CD4-positive, CD25-positive, alpha-beta regulatory T cell (primary cell): ENCODE results near the gene LGMN. TPM values are rescaled to one million over a fixed set of nuclear protein-coding genes. Genes with fewer than 3 reads are reported as not detected.
"Not testable (repeated sequence)": the region's sequence is repeated elsewhere in the genome, so short reads cannot be mapped to it uniquely, and the experiment has no call there.

ENCODE experiments used
- ATAC-seq, 2 donors: fragments of 150-1000 bp; cut with Tn5 transposase; one replicate each; pipeline ENCODE4 v1.10.0; 2021; ENCODE audit warnings: low read depth in 2 of 2, moderate number of reproducible peaks in 2 of 2, moderate library complexity in 1 of 2
- DNase-seq, 3 donors: peaks; one replicate each; pipeline versions ENCODE4 v3.0.0 to v3.0.0-alpha.2; 2012 to 2022; ENCODE audit warnings: mixed read lengths in 1 of 3
- H3K27ac ChIP-seq: one replicate; pipeline ENCODE4 v1.7.0; 2013; ENCODE audit warnings: mild to moderate bottlenecking, low read length; ENCODE audit not compliant: insufficient read depth, poor library complexity, severe bottlenecking
- H3K27me3 ChIP-seq: one replicate; pipeline ENCODE4 v1.7.0; 2013; ENCODE audit warnings: low read length; ENCODE audit not compliant: control insufficient read depth, insufficient read depth
- H3K36me3 ChIP-seq: one replicate; pipeline ENCODE4 v1.7.0; 2013; ENCODE audit warnings: mild to moderate bottlenecking, low read length, moderate library complexity; ENCODE audit not compliant: control insufficient read depth, insufficient read depth
- H3K4me1 ChIP-seq: 2 replicates; pipeline ENCODE4 v1.7.0; 2013; ENCODE audit warnings: mild to moderate bottlenecking, low read length; ENCODE audit not compliant: insufficient read depth, control insufficient read depth, poor library complexity, severe bottlenecking
- H3K4me3 ChIP-seq: one replicate; pipeline ENCODE4 v1.7.0; 2013; ENCODE audit warnings: low read depth, mild to moderate bottlenecking, low read length, moderate library complexity
- H3K9me3 ChIP-seq, 2 experiments: 1 replicate in 1 of 2; 2 replicates in 1 of 2; pipeline ENCODE4 v1.7.0; 2013; ENCODE audit warnings: low read length in 2 of 2, mild to moderate bottlenecking in 1 of 2, moderate library complexity in 1 of 2; ENCODE audit not compliant: control insufficient read depth in 2 of 2
- H3K27ac Mint-ChIP-seq, 3 donors: one replicate each; pipeline ENCODE4 v1.8.0; 2020 to 2022; ENCODE audit warnings: mild to moderate bottlenecking in 3 of 3, mixed read lengths in 3 of 3, moderate library complexity in 2 of 3
- H3K27me3 Mint-ChIP-seq: one replicate; pipeline ENCODE4 v1.8.0; 2022; ENCODE audit warnings: mild to moderate bottlenecking, mixed read lengths
- H3K36me3 Mint-ChIP-seq: one replicate; pipeline ENCODE4 v1.8.0; 2020; ENCODE audit warnings: mixed read lengths
- H3K4me1 Mint-ChIP-seq, 4 donors: one replicate each; pipeline ENCODE4 v1.8.0; 2020 to 2022; ENCODE audit warnings: mixed read lengths in 4 of 4, mild to moderate bottlenecking in 1 of 4
- H3K4me3 Mint-ChIP-seq, 4 donors: one replicate each; pipeline ENCODE4 v1.8.0; 2020 to 2022; ENCODE audit warnings: mild to moderate bottlenecking in 4 of 4, mixed read lengths in 4 of 4, moderate library complexity in 3 of 4
- H3K9me3 Mint-ChIP-seq, 7 donors: one replicate each; pipeline ENCODE4 v1.8.0; 2020 to 2022; ENCODE audit warnings: mixed read lengths in 7 of 7, mild to moderate bottlenecking in 3 of 7, moderate library complexity in 2 of 7
- polyA plus RNA-seq, 4 donors: library from polyadenylated mRNA; unstranded; fragments of 300-500 nt; fragmentation: Illumina TruSeq; gene quantifications; one replicate each; pipeline ENCODE4 v1.2.3, GENCODE V29; 2021
- total RNA-seq: library from RNA; stranded (reverse); gene quantifications from one replicate; pipeline ENCODE4 v1.2.3, GENCODE V29; 2022

Gene LGMN
- total and polyA plus RNA-seq, 5 donors from 2014 or later = 10.9 to 34.4 (median 18.5) TPM

GRCh38 chr14:92719890-92720323, 28.5 kb downstream of the LGMN start:
- Histone ChIP-seq H3K9me3 (no peaks in the 10 kb centered on the region), H3K4me3 (no peak overlapping the region), H3K27ac (no peak overlapping the region), H3K27me3 (no peaks in the 10 kb centered on the region), H3K4me1 (peaks cover 6% of the 10 kb centered on the region), H3K36me3 (no peaks in the 10 kb centered on the region)
- peaks cover 6% of the 10 kb centered on the region for H3K36me3 Mint-ChIP-seq
- H3K4me1 Mint-ChIP-seq = peaks cover 7 to 13% (median 10%) of the 10 kb centered on the region in 4 donors
- H3K4me3 Mint-ChIP-seq = no peak overlapping the region
- H3K27ac Mint-ChIP-seq = no peak overlapping the region
- DNase-seq = no peak
- ATAC-seq = no peak
- H3K27me3 Mint-ChIP-seq = no peaks in the 10 kb centered on the region
- peaks cover 0 to 1% (median 0%) of the 10 kb centered on the region in 7 donors for H3K9me3 Mint-ChIP-seq

DNA sequence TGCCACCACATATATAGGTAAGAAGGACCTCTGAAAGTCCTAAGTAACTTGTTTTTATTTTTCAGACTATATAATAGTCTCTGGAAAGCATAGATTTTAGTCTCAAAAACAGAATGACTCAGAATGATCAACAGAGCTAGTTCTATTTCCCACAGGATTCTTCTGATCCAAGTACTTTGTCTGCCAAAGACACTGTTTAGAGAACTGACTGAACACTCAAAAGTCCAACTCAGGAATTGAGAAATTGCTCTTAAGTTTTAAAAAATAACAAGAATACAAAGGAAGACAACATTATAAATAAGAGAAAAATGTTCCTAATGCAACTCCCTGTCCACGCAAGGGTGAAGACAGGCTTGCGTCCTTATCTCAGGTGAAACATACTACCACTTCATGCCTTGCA, 29.0 kb downstream of the LGMN start:
- H3K27me3 Mint-ChIP-seq = no peaks in the 10 kb centered on the region
- peak overlapping the region in 1 of 4 donors; percentile 21 for H3K4me3 Mint-ChIP-seq
- Histone ChIP-seq H3K27me3 (no peaks in the 10 kb centered on the region), H3K36me3 (no peaks in the 10 kb centered on the region), H3K4me3 (no peak overlapping the region), H3K27ac (no peak overlapping the region), H3K9me3 (no peaks in the 10 kb centered on the region), H3K4me1 (peaks cover 6% of the 10 kb centered on the region)
- H3K36me3 Mint-ChIP-seq = peaks cover 6% of the 10 kb centered on the region
- H3K4me1 Mint-ChIP-seq = peaks cover 5 to 13% (median 9%) of the 10 kb centered on the region in 4 donors
- DNase-seq (no peak), ATAC-seq (no peak)
- peaks cover 0 to 1% (median 0%) of the 10 kb centered on the region in 7 donors for H3K9me3 Mint-ChIP-seq
- no peak overlapping the region for H3K27ac Mint-ChIP-seq

DNA sequence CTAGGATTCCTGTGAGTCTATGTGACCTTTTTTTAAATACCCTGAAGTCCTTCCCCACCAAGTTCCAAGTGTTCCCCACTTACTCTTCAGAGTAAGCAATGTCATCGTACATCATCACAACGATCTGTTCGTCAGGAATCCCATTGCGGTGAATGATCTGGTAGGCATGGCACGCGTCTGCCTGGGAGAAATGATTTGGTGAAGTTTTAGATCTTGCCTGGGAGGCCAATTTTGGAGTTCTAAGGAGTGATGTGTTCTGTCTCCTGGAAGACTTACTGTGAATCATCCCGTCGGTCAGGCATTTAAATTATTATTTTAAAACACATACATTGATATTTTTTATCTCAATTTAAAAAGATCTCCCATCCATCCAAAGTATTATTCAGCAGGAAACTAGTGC, 29.8 kb downstream of the LGMN start:
- H3K36me3 Mint-ChIP-seq = peaks cover 6% of the 10 kb centered on the region
- Histone ChIP-seq H3K27me3 (no peaks in the 10 kb centered on the region), H3K27ac (no peak overlapping the region), H3K4me1 (peaks cover 6% of the 10 kb centered on the region), H3K36me3 (no peaks in the 10 kb centered on the region), H3K9me3 (no peaks in the 10 kb centered on the region), H3K4me3 (no peak overlapping the region)
- H3K4me3 Mint-ChIP-seq = no peak overlapping the region
- ATAC-seq (no peak), DNase-seq (no peak)
- peak overlapping the region in 1 of 3 donors; percentile 15 for H3K27ac Mint-ChIP-seq
- no peaks in the 10 kb centered on the region for H3K27me3 Mint-ChIP-seq
- H3K4me1 Mint-ChIP-seq = peaks cover 5 to 13% (median 9%) of the 10 kb centered on the region in 4 donors
- peaks cover 0 to 1% (median 0%) of the 10 kb centered on the region in 7 donors for H3K9me3 Mint-ChIP-seq

- H3K27me3 Mint-ChIP-seq = no peaks in the 10 kb centered on the region
- peaks cover 3% of the 10 kb centered on the region for H3K36me3 Mint-ChIP-seq
- Histone ChIP-seq H3K9me3 (no peaks in the 10 kb centered on the region), H3K27me3 (no peaks in the 10 kb centered on the region), H3K4me1 (peaks cover 6% of the 10 kb centered on the region), H3K27ac (no peak overlapping the region), H3K36me3 (no peaks in the 10 kb centered on the region), H3K4me3 (peak overlapping the region; percentile 0)
- H3K9me3 Mint-ChIP-seq = no peaks in the 10 kb centered on the region
- peaks cover 5 to 13% (median 9%) of the 10 kb centered on the region in 4 donors for H3K4me1 Mint-ChIP-seq
- peak overlapping the region; percentile 15 to 80 (median 49) for H3K27ac Mint-ChIP-seq
- peak in 2 of 3 donors; percentile 28 to 37 for DNase-seq
- peak; percentile 47 to 50 for ATAC-seq
- peak overlapping the region in 3 of 4 donors; percentile 6 to 44 (median 8) for H3K4me3 Mint-ChIP-seq
Measured at GRCh38 chr14:92717571-92718042, 30.8 kb downstream of the LGMN start.

GRCh38 chr14:92716131-92716530, 32.3 kb downstream of the LGMN start:
- H3K27me3 Mint-ChIP-seq = no peaks in the 10 kb centered on the region
- H3K36me3 Mint-ChIP-seq = peaks cover 12% of the 10 kb centered on the region
- no peaks in the 10 kb centered on the region for H3K9me3 Mint-ChIP-seq
- Histone ChIP-seq H3K36me3 (peaks cover 4% of the 10 kb centered on the region), H3K27ac (no peak overlapping the region), H3K27me3 (no peaks in the 10 kb centered on the region), H3K4me1 (peaks cover 6% of the 10 kb centered on the region), H3K4me3 (no peak overlapping the region), H3K9me3 (no peaks in the 10 kb centered on the region)
- ATAC-seq = no peak
- H3K4me1 Mint-ChIP-seq = peaks cover 5 to 13% (median 7%) of the 10 kb centered on the region in 4 donors
- no peak for DNase-seq
- no peak overlapping the region for H3K27ac Mint-ChIP-seq
- H3K4me3 Mint-ChIP-seq = no peak overlapping the region

DNA sequence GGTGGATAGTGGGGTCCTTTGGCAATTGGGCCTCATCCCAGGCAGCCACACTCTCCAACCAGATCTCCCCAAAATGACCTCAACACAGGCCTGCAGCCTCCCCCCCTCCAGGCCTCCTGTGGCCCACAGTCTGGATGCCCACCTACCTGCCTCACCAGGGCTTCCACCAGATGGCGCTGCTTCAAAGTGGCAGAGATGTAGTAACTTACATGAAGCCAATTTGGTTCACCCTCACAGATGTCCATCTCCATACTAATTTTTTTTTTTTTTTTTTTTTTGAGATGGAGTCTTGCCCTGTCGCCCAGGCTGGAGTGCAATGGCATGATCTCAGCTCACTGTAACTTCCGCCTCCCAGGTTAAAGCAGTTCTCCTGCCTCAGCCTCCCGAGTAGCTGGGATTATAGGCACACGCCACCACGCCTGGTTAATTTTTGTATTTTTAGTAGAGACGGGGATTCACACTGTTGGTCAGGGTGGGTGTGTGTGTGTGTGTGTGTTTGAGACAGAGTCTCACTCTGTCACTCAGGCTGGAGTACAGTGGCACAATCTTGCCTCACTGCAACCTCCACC, 33.6 kb downstream of the LGMN start:
- H3K36me3 ChIP-seq, H3K27me3 Mint-ChIP-seq, H3K27me3 ChIP-seq, H3K4me3 ChIP-seq, H3K27ac ChIP-seq, H3K9me3 ChIP-seq, H3K4me1 ChIP-seq, H3K9me3 Mint-ChIP-seq: not testable (repeated sequence)
- Mint-ChIP-seq H3K4me1 (peaks cover 5 to 13% (median 7%) of the 10 kb centered on the region in 4 donors), H3K27ac (peak overlapping the region in 1 of 3 donors; percentile 26), H3K4me3 (peak overlapping the region in 1 of 4 donors; percentile 23), H3K36me3 (peaks cover 21% of the 10 kb centered on the region)
- ATAC-seq (peak; percentile 54 to 73), DNase-seq (peak; percentile 66 to 75 (median 70))

GRCh38 chr14:92712654-92713051, 35.8 kb downstream of the LGMN start:
- Mint-ChIP-seq H3K27ac (no peak overlapping the region), H3K4me1 (peaks cover 3 to 4% (median 4%) of the 10 kb centered on the region in 4 donors), H3K4me3 (no peak overlapping the region), H3K27me3 (no peaks in the 10 kb centered on the region), H3K9me3 (no peaks in the 10 kb centered on the region), H3K36me3 (peaks cover 21% of the 10 kb centered on the region)
- Histone ChIP-seq H3K36me3 (peaks cover 4% of the 10 kb centered on the region), H3K27me3 (no peaks in the 10 kb centered on the region), H3K4me3 (no peak overlapping the region), H3K4me1 (peaks cover 6% of the 10 kb centered on the region), H3K27ac (no peak overlapping the region), H3K9me3 (no peaks in the 10 kb centered on the region)
- no peak for ATAC-seq
- no peak for DNase-seq
